ENCODE measurements around the gene VWF.

DNA sequence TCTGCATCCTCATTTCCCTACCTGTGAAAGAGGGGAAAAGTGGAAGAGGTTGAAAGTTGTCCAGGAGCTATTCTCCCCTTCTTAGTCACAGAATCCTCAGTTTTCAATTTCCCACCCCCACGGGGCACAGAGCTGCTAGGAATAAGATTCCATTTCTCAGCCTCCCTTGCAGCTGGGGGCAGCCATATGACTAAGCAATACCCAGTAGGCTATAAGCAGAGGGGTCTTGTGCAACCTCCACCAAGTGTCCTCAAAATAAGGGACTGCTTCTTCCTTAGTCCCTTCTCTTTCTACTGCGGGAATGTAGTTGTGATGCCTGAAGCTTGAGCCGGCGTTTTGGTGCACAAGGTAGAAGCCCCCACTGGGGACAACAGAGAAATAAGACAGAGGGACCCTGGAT lies 40.9 kb downstream of the VWF start:
- TF ChIP-seq POLR2AphosphoS5 (IDR thresholded peaks at IDR 0.05; ENCODE audit: borderline replicate concordance, low read depth, low read length) (no peak), EZH2 (IDR thresholded peaks at IDR 0.05) (no peak)
